ENCODE measurements around the gene FNDC8.
"Not testable (repeated sequence)": the region's sequence is repeated elsewhere in the genome, so short reads cannot be mapped to it uniquely, and the experiment has no call there.

The FNDC8 gene

DNA sequence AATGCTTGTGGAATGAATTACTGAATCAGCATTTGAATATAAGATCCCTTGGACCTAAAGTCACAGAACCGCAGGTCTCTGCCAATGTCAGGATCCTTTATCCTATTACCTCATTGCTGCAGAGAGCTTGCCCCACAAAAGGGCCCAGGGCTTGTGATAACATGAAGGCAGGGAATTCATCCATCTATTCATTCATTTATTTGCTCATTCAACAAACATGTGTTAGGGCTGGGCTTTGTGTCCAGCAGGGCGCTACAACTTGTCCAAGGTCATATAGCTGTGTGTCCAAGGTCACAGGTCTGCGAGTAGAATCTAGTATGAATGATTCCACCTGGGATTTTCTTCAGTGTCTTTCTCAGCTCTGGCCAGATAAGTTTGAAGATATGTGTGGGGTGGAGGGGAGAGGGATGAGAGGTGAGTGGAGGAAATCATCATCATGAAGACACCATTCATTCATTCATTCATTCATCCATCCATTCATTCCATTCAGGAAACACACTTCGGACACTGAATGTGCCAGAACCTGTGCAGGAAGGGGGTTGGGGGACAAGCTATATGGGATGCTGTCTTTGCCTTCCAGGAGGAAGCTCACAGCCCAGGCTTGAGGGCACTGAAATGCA is 24.9 kb downstream of the FNDC8 start:
- no peak for DNase-seq

DNA sequence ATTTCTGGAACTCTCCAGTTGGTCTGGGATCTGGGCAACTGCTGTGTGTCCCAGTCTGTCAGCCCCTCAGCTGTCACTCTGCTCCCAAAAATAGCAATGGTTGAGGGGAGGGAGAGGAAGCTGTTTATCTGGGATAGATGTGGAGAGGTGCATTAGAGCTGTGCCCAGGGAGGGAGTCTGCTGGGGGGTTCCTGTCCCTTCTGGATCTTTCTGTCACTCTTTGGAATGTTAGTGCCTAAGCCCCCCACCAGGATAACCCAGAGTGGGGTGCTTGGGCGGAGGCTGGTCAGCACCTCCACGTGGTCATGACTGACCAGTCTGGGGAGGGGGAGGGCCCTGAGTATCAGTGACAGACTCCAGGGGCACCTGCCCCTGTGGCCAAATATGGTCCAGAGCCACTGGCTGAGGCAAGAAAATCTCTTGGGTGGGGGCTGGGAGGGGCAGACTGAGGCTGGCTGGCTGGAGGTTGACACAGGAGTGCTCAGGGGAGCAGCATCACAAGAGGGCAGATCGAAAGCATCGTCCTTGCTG is 26.0 kb downstream of the FNDC8 start, which contains the start of gene UNC45B:
TSS of gene UNC45B (plus strand) at position 443 of the 531 bp plus-strand sequence. CDS start 447 bp downstream, outside the sequence.
- DNase-seq, result no peak

DNA sequence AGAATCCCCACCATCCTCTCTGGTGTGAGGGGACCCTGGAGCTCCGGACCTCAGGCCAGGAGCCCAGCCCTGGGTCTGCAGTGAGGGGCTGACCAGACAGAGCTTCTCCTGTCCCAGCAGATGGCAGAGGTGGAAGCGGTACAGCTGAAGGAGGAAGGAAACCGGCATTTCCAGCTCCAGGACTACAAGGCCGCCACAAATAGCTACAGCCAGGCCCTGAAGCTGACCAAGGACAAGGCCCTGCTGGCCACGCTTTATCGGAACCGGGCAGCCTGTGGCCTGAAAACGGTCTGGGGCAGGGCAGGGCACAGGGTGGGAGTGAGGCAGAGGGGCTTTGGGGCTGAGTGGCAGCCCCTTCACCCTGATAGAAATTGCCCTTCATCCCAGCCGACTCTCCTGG is 26.7 kb downstream of the FNDC8 start:
- no peak for DNase-seq

DNA sequence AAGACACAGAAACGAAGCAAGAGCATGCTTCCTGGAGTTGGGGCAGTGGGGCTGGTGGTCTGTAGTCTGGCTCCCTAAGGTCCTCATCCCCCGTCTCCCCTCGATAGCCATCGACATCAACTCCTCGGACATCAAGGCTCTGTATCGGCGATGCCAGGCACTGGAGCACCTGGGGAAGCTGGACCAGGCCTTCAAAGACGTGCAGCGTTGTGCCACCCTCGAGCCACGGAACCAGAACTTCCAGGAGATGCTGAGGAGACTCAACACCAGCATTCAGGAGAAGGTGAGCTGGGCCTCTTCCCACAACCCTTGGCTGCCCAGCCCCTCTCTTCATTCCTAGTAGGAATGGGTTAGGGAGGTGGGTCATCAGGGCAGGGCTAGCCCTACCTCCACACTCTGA is 28.5 kb downstream of the FNDC8 start:
- no peak for DNase-seq

DNA sequence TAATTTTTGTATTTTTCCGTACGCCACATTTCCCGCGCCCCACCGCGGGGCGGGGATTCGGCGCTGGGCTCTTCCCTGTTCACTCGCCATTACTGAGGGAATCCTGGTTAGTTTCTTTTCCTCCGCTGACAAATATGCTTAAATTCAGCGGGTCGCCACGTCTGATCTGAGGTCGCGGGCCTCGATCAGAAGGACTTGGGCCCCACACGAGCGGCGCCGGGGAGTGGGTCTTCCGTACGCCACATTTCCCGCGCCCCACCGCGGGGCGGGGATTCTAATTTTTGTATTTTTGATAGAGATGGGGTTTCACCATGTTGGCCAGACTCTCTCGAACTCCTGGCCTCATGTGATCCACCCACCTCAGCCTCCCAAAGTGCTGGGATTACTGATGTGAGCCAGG is 29.7 kb downstream of the FNDC8 start:
- not testable (repeated sequence) for DNase-seq

DNA sequence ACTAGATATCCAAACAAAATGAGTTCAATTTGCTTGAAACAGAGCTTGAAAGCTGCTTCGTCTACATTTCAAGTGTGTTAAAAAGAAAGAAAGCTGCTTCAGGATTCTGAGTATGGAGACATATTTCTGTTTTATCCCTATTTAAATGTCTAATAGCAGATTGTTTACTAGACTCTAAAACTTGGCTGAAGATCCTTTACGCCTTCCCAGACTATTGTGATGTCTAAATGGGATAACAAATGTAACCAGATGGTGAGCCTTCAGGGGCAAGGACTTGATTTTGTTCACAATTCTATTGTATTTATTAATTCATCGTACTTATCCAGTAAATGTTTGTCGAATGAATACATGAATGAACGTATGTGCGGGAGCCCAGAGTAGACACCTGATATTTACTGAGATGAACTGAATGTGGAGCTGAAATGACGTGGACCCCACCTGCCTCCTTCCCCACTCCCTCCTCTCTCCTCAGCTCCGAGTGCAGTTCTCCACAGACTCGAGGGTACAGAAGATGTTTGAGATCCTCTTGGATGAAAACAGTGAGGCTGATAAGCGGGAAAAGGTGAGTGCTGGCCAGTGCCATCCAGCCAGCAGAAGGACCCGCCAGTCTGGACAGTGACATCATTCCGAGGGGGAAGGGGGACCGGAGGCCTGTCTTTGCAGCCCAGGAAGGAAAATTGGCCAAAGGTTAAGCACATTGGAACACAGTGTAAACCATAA is 31.2 kb downstream of the FNDC8 start:
- no peak for DNase-seq

DNA sequence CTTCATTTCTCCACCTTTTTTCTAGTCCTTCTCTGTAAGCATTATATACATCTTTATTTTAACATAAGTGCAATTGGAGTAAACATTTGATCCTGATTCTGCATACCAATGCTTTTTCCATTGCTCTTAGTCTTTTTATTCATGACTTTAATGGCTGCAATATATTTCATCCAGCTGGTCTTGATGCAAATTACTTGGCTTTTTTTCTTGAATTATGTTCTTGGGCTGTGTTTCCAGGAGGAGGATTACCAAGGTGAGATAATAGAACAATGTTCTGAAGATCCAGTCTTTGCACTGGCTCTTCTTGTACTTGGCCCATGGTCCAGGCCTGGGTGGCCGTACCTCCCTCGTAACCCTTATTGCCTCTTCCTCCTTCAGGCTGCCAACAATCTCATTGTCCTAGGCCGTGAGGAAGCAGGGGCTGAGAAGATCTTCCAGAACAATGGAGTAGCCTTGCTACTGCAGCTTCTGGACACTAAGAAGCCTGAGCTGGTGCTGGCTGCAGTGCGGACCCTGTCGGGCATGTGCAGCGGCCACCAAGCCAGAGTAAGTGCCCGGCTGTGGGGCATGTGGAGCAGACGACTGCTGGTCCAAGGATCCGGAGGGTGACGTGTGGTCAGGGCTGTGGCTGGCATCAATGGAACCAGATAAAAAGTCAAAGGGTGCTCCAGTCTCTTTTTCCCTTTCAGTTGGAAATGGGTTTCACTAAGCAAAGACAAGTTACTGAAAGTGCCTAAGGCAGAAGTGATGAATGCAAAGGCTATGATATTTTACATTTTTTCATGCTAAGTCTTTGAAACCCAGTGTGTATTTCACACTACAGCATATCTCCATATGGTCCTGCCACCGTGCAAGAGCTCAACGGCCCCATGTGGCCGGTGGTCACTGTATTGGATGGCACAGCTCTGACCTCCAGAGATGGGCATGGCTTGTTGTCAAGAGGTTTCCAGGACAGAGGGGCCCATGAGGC is 33.1 kb downstream of the FNDC8 start:
- no peak for DNase-seq

DNA sequence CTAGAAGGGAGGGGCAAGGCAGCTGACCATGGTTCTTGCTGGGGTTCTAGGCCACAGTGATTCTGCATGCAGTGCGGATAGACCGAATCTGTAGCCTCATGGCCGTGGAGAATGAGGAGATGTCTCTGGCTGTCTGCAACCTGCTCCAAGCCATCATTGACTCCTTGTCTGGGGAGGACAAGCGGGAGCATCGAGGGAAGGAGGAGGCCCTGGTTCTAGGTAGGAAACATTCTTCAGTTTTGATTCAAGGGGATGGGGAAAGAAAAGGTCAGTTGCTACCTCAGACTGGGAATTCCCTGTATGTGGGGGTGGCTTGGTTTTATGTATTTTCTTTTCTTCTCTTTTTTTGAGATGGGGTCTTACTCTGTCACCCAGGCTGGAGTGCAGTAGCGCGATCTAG is 33.8 kb downstream of the FNDC8 start:
- no peak for DNase-seq

DNA sequence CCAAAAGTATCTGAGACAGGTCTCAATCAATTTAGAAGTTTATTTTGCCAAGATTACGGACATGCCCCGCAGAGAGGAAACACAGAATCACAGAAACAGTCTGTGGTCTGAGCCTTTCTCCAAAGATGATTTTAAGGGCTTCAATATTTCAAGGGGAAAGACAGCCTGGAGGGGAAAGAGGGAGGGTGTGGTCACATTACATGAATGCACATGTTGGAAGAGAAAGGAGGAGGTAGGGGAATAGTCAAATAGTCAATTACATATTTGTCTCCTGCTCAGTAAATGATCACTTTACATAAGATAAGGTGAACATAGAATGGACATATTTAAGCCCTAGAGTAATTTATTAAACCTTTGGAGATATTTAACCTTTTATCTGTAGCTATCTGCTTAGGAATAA is 38.5 kb downstream of the FNDC8 start:
- no peak for DNase-seq

DNA sequence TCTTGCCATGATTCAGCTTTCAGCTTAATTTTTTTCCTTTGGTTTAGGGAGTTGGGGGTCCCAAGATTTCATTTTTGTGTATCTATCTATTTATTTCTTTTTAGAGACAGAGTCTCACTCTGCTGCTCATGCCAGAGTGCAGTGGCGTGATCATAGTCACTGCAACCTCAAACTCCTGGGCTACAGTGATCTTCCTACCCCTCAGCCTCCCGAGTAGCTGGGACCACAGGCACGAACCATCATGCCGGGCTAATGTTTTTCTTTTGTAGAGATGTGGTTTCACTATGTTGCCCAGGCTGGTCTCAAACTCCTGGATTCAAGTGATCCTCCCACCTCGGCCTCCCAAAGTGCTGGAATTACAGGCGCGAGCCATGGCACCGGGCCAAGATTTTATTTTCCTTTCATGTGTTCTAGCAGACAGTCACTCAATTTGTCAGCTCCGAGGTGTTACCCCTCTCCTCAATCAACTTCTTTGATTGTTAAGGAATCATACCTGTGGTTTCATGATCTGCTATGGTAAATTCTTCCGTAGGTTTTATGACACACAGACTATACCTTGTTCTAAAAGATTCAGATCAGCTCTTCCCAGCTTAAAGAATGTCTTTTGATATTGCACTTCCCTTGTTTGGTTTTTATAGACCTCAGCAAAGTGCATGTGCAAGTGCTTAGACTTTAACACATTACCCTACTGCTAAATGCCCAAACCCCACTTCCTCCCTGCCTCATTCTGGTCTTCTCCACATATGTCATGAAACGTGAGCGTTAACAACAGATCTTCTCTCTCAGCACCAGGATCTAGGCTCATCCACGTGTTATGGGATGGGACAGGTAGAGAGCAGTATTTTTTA is 39.2 kb downstream of the FNDC8 start:
- no peak for DNase-seq

DNA sequence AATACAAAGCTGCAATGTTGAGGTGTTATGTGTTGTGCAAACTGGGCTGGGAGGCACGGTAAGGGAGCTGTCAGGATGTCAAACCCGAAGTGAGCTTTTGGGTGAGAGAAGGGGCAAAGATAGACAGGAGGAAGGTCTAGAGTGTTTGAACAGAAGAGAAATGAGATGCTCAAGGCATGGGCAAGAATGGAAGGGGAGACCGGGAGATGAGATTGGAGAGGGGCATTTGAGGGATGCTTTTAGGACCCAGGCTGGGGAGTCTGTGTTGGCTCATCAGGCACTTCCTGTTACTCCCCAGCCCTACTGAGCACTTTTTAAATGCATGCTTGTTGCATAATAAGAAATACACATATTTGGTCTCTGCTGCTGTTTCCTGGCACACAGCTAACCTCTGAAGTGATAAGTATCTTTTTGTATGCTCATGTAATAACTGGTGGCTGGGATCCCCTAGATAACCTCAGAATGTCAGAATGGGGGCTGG is 39.9 kb downstream of the FNDC8 start:
- DNase-seq, result no peak

DNA sequence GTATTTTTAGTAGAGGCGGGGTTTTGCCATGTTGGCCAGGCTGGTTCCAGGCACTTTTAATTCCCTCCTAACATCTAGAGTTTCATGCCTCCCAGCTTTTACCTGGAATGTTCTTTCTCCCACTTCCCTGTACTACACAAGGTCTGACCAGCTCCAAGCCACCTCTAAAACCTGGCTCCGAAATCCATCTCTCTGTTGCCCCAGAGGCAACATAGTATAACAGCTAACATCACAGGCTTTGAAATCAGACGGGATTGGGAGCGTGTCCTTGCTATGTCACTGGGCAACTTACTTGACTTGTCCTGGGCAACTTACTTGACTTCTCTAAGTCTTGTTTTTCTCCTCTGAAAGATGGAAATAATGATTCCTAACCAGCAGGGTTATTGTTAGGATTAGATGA is 41.3 kb downstream of the FNDC8 start:
- no peak for DNase-seq

DNA sequence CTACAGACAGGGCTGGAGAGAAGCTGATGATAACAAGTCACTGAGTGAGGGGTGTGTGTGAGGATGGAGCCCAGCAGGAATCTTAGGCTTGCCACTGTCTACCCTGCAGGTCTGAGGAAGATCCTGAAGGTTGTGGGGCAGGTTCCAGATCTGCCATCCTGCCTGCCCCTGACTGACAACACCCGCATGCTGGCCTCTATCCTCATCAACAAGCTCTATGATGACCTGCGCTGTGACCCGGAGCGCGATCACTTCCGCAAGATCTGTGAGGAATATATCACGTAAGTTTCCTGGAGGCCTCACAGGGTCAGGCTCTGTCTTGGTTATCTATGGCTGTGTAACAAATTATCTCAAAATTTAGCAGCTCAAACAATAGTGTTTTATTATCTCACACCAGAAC is 42.5 kb downstream of the FNDC8 start:
- no peak for DNase-seq

DNA sequence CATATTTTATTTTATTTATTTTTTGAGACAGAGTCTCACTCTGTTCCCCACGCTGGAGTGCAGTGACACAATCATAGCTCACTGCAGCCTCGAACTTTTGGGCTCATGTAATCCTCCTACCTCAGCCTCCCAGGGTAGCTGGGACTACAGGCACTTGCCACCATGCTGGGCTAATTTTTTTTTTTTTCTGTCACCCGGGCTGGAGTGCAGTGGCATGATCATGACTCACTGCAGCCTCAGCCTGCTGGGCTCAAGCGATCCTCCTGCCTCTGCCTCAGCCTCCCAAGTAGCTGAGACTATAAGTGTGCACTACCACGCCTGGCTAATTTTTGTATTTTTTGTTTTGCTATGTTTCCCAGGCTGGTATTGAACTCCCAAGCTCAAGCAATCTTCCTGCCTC is 43.3 kb downstream of the FNDC8 start:
- no peak for DNase-seq

DNA sequence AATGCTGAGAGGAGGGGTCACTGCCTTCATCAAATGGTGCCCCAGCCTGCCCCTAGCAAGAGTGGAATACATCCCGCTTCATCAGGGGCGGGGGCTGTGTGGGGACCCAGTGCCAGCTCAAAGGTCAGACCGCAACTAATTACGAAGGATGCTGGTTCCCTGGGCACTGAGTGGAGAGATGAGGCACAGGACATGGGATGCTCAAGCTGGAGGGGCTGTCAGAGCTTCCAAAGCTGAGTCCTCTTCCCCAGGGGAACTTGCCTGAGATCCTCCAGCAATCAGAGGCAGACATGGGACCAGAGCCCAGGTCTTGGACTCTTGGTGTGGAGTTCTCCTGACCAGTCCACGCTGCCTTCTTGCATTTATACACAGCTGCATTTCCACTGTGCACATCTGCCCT is 45.1 kb downstream of the FNDC8 start:
- DNase-seq, result no peak

DNA sequence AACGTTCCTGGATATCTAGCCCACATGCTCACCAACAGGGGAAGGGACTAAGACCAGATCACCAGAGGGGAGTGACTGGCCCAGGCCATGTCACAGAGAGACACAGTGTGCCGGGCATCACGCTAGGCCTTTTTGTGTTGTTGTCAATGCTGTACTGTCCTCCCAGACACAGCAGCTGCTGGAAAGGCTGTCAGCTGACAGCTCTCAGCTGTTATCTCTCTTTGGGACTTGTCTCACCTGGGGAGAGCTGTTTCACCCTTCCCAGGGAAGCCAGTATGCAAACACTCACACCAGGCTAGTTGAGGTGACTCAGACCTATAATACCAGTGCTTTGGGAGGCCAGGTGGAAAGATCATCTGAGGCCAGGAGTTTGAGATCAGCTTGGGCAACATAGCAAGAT is 45.6 kb downstream of the FNDC8 start:
- no peak for DNase-seq

DNA sequence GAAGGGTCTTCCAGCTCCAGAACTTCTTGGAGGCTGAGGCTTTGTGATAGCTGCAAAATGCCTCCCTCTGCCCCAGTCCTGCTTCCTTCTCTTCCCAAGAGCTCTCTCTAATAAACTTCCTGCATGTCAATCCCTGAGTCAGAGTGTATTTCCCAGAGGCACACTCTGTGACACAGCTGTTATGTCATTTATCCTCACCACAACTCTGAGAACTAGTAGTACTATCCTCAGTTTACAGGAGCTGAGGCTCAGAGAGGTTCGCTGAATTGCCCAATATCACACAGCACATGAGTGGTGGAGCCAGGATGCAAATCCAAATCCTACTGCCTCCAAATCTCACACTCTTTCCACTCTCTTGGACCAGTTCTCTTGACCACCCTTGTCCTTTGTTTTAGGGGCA is 46.3 kb downstream of the FNDC8 start:
- DNase-seq, result no peak

DNA sequence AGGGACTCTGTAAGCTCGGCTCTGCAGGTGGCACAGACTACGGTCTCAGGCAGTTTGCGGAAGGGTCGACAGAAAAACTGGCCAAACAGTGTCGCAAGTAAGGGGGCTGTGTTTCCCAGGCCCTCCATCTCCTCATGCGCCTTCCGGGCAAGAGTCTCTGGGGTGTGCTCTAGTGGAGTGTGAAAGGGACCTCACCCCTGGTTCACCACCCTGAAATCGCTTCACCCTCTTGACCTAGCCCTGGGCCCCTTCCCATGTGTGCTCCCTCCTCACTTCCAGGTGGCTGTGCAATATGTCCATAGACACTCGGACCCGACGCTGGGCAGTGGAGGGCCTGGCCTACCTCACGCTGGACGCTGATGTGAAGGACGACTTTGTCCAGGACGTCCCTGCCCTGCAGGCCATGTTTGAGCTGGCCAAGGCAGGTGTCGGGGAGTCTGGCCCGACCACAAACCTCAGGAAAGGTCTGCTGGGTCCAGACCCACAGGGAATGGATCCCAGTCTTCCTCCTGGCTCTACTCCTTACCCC is 48.5 kb downstream of the FNDC8 start:
- no peak for DNase-seq

DNA sequence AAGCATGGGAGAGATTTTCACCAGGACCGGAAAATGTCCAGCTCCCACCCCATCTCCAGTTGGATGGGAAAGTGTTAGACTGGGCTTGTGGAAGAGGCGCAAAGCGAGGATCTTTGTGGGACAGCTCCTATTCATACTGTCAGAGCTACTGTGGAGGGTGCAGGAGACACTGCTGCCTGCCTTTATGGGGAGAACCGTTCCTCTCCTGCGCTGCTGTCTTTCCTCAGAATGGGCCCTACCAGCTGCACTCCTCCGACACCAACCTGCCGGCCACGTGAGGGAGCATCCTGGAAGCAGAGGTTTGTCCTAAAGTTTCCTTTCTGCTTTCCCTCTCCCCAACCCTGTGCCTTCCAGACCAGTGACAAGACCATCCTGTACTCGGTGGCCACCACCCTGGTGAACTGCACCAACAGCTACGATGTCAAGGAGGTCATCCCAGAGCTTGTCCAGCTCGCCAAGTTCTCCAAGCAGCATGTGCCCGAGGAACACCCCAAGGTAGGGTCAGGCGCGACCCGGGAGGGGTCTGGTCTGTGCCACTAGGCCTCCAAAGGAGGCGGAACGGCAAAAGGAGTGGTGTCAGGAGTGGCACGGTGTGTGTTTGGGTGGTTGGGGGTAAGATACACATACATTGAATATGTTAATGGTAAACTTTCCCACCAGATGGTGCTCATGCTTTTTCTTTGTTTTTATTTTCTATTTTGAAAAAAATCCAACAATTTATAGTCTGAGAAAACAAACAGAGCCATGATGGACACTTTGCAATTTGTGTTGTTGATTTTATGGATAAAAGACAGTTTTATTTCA is 49.8 kb downstream of the FNDC8 start:
- DNase-seq, result no peak

DNA sequence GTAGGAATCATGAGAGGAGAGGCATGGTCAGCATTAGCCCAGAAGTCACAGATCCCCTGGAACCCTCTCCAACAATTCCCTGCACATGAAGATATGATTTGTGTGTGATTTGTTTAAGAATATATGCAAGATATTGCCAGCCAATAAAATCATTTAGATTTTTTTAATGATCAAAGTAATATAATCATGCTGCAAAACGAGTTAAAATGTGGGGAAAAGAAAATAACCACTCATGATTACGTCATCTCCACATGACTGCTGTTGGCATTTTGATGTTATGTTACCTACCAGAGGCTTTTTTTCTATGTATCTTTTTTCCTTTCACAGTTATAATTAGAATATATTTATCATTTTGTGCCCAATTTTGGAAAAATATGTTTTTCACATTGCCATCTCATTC is 50.4 kb downstream of the FNDC8 start:
- no peak for DNase-seq

DNA sequence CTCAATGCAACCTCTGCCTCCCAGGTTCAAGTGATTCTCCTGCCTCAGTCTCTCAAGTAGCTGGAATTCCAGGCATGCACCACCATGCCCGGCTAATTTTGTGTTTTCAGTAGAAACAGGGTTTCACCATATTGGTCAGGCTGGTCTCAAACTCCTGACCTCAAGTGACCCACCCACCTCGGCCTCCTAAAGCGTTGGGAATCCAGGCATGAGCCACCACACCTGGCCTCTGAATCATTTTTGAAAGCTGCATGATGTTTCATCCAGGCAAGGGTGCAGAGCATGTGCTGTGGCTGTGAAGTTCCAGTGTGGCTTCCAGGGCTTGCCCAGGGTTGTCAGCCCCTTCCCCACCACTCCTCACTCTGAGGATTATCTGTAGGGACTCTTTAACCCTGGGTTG is 50.9 kb downstream of the FNDC8 start:
- DNase-seq, result not testable (repeated sequence)
